ENCODE results near the gene CD80. TPM values are rescaled to one million over a fixed set of nuclear protein-coding genes. Genes with fewer than 3 reads are reported as not detected.
A peak's percentile ranks its signal among the peaks of the same experiment; 100 is the strongest.

CD80 gene
- total and polyA plus RNA-seq, 2 of the 8 experiments (the other 6 are each of a cell fraction or from before 2014, with no cell fraction given) = 0.11 TPM; not detected in 1

DNA sequence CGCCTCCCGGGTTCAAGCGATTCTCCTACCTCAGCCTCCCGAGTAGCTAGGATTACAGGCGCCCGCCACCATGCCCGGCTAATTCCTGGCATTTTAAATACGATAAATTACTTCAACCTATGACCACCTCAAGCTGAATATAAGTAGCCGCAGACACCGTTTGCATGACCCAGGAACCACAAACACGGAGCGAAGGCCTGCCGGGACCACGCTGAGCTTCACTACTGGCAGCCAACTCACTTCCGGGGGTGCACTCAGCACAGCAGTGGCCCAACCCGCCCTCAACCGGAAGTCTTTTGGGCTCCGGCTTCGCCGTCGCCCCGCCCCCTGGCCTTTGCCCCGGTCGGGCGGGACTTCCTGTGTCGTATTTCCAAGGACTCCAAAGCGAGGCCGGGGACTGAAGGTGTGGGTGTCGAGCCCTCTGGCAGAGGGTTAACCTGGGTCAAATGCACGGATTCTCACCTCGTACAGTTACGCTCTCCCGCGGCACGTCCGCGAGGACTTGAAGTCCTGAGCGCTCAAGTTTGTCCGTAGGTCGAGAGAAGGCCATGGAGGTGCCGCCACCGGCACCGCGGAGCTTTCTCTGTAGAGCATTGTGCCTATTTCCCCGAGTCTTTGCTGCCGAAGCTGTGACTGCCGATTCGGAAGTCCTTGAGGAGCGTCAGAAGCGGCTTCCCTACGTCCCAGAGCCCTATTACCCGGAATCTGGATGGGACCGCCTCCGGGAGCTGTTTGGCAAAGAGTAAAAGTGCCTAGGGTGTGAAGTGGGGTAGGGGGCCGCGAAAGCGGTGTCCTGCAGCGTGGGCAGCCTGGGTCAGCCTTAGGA, 61.0 kb downstream of the CD80 start, which contains the start of gene TIMMDC1 (continued):
- TF ChIP-seq CTBP2 (IDR thresholded peaks at IDR 0.05; ENCODE audit: borderline replicate concordance, insufficient read depth, insufficient read length, low read length) = peak; percentile 45
- peak; percentile 25; the same call in 1 of the 2 replicates for TF ChIP-seq GTF2F1 (IDR thresholded peaks at IDR 0.05; ENCODE audit: borderline replicate concordance, low read depth, low read length)
- TF ChIP-seq JUND (IDR thresholded peaks at IDR 0.05; ENCODE audit: low read length) = no peak
- TF ChIP-seq CREB1 (IDR thresholded peaks at IDR 0.05) = peak; percentile 62
- TF ChIP-seq, protein P1, sequence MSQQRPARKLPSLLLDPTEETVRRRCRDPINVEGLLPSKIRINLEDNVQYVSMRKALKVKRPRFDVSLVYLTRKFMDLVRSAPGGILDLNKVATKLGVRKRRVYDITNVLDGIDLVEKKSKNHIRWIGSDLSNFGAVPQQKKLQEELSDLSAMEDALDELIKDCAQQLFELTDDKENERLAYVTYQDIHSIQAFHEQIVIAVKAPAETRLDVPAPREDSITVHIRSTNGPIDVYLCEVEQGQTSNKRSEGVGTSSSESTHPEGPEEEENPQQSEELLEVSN (IDR thresholded peaks at IDR 0.05) = peak; percentile 38; the same call in 1 of the 2 replicates
- peak; percentile 76; the same call in 1 of the 2 replicates for TF ChIP-seq RBBP5 (IDR thresholded peaks at IDR 0.05; ENCODE audit: borderline replicate concordance, low read depth, low read length)
- TF ChIP-seq KDM1A (IDR thresholded peaks at IDR 0.05; ENCODE audit: borderline replicate concordance, low read length) = no peak
- TF ChIP-seq SP2 (IDR thresholded peaks at IDR 0.05; ENCODE audit: low read length) = peak; percentile 18; the same call in 1 of the 2 replicates
- peak; percentile 95 for TF ChIP-seq GABPA (IDR thresholded peaks at IDR 0.05; ENCODE audit: borderline replicate concordance, insufficient read depth, low read length)
- peak; percentile 86 for TF ChIP-seq TAF7 (optimal IDR thresholded peaks at IDR 0.05; ENCODE audit: borderline replicate concordance, low read depth, low read length)
- peak; percentile 98 for TF ChIP-seq POLR2AphosphoS5 (IDR thresholded peaks at IDR 0.05; ENCODE audit: low read depth, low read length)
- peak; percentile 89 for TF ChIP-seq ASH2L (IDR thresholded peaks at IDR 0.05; ENCODE audit: low read length)
- TF ChIP-seq RXRA (IDR thresholded peaks at IDR 0.05; ENCODE audit: insufficient read depth, low read depth, low read length) = 0 out of 2 replicates have a peak, but pooled peaks have one; percentile 5
- TF ChIP-seq YY1 (IDR thresholded peaks at IDR 0.05; ENCODE audit: low read depth, low read length) = peak; percentile 48; the same call in 1 of the 2 replicates
- TF ChIP-seq EP300 (IDR thresholded peaks at IDR 0.05; ENCODE audit: borderline replicate concordance in 1 of 2, low read depth in 2 of 2, low read length in 2 of 2) = no peak
